K562 (cell line): ENCODE measurements around the gene CPED1. TPM values are rescaled to one million over a fixed set of nuclear protein-coding genes. Genes with fewer than 3 reads are reported as not detected.
A peak's percentile ranks its signal among the peaks of the same experiment; 100 is the strongest.

Experiments used
- BCL6 ChIP-seq: fragments of 250-450 bp; sonication (Bioruptor Pico); IDR thresholded peaks from 2 replicates; pipeline ENCODE4 v1.4.0; 2020
- BCLAF1 ChIP-seq, 2 experiments: fragments of 450-650 bp in 1 of 2; IDR thresholded peaks; 2 replicates each; pipeline ENCODE4 v1.6.1; 2011 to 2017; ENCODE audit warnings: low read depth in 2 of 2, antibody characterized with exemption in 1 of 2, borderline replicate concordance in 1 of 2, low read length in 1 of 2, mild to moderate bottlenecking in 1 of 2, mixed read lengths in 1 of 2; ENCODE audit not compliant: control insufficient read depth in 1 of 2
- CTCFL ChIP-seq: IDR thresholded peaks from 2 replicates; pipeline ENCODE4 v1.6.1; 2011; ENCODE audit warnings: borderline replicate concordance, low read depth, mild to moderate bottlenecking, moderate library complexity, low read length; ENCODE audit not compliant: insufficient read depth, poor library complexity, severe bottlenecking
- E2F6 ChIP-seq, 2 experiments: IDR thresholded peaks; 2 replicates each; pipeline ENCODE4 v1.6.1; 2011; ENCODE audit warnings: borderline replicate concordance in 1 of 2, control low read depth in 1 of 2, low read depth in 1 of 2, low read length in 1 of 2, mild to moderate bottlenecking in 1 of 2, mixed read lengths in 1 of 2, moderate library complexity in 1 of 2; ENCODE audit not compliant: insufficient read depth in 1 of 2, insufficient read length in 1 of 2, poor library complexity in 1 of 2, severe bottlenecking in 1 of 2; ENCODE audit errors: extremely low read depth in 1 of 2
- ELF1 ChIP-seq: fragments of 200-800 bp; sonication (Bioruptor generic); IDR thresholded peaks from 2 replicates; pipeline ENCODE4 v1.6.1; 2016; ENCODE audit warnings: missing genetic modification characterization, missing compliant biosample characterization
- EZH2 ChIP-seq: IDR thresholded peaks from 2 replicates; pipeline ENCODE4 v1.6.1; 2012; ENCODE audit warnings: low read depth, mild to moderate bottlenecking, inconsistent platforms, low read length, borderline replicate concordance
- LEF1 ChIP-seq: fragments of 450-650 bp; IDR thresholded peaks from 2 replicates; pipeline ENCODE4 v1.6.1; 2016; ENCODE audit warnings: mild to moderate bottlenecking
- POU5F1 ChIP-seq: fragments of 150-350 bp; IDR thresholded peaks from 2 replicates; pipeline ENCODE4 v1.6.1; 2014; ENCODE audit warnings: borderline replicate concordance, low read length, low read depth, mild to moderate bottlenecking; ENCODE audit not compliant: partially characterized antibody
- PREB ChIP-seq: sonication (generic); formaldehyde crosslinking; IDR thresholded peaks from 2 replicates; pipeline ENCODE4 v1.8.1; 2023; ENCODE audit warnings: mild to moderate bottlenecking, missing genetic modification reagents
- SNIP1 ChIP-seq: fragments of 450-650 bp; IDR thresholded peaks from 2 replicates; pipeline ENCODE4 v1.7.1; 2017; ENCODE audit warnings: low read depth, mild to moderate bottlenecking
- ZBTB34 ChIP-seq: fragments of 250-450 bp; sonication (Bioruptor Pico); IDR thresholded peaks from 2 replicates; pipeline ENCODE4 v1.8.0; 2021; ENCODE audit warnings: mild to moderate bottlenecking, moderate library complexity
- ZNF431 ChIP-seq: sonication (generic); formaldehyde crosslinking; IDR thresholded peaks from 2 replicates; pipeline ENCODE4 v1.8.0; 2022; ENCODE audit warnings: mild to moderate bottlenecking, missing genetic modification reagents
- ZNF778 ChIP-seq: fragments of 450-650 bp; formaldehyde crosslinking; IDR thresholded peaks from 2 replicates; pipeline ENCODE4 v1.4.0; 2020; ENCODE audit warnings: mild to moderate bottlenecking, moderate library complexity
- polyA plus RNA-seq, 8 experiments: library from polyadenylated mRNA; depleted of rRNA in 4 of 8; stranded (reverse) in 5 of 8; unstranded in 3 of 8; fragments of >200 nt; fragmentation: Nextera tagmentation in 2 of 8; fragmentation: Illumina TruSeq in 1 of 8; extraction: Ambion mirVana in 2 of 8; extraction: Trizol in 1 of 8; gene quantifications; 2 replicates each; pipeline versions ENCODE4 v1.2.1 to v1.2.3, GENCODE V29; 2011 to 2014; ENCODE audit warnings: inconsistent platforms in 1 of 8, missing spikeins in 1 of 8
- total RNA-seq, 7 experiments: library from RNA; depleted of rRNA in 6 of 7; stranded (reverse); fragments of >200 nt in 6 of 7; fragmentation: Illumina TruSeq in 2 of 7; extraction: Trizol in 2 of 7; gene quantifications; 2 replicates each; pipeline versions ENCODE4 v1.2.1 to v1.2.3, GENCODE V29; 2011 to 2021; ENCODE audit warnings: low replicate concordance in 1 of 7
- TF ChIP-seq, protein P1 (sequence below): fragments of 450-650 bp; conservative IDR thresholded peaks from 2 replicates; pipeline ENCODE4 v1.6.1; 2016; ENCODE audit warnings: missing genetic modification characterization, low read depth, mild to moderate bottlenecking, missing compliant biosample characterization, moderate library complexity

CPED1 gene
- total and polyA plus RNA-seq, 9 of the 15 experiments (the other 6 are each of a cell fraction or from before 2014, with no cell fraction given): 195 to 393 (median 290) TPM

DNA sequence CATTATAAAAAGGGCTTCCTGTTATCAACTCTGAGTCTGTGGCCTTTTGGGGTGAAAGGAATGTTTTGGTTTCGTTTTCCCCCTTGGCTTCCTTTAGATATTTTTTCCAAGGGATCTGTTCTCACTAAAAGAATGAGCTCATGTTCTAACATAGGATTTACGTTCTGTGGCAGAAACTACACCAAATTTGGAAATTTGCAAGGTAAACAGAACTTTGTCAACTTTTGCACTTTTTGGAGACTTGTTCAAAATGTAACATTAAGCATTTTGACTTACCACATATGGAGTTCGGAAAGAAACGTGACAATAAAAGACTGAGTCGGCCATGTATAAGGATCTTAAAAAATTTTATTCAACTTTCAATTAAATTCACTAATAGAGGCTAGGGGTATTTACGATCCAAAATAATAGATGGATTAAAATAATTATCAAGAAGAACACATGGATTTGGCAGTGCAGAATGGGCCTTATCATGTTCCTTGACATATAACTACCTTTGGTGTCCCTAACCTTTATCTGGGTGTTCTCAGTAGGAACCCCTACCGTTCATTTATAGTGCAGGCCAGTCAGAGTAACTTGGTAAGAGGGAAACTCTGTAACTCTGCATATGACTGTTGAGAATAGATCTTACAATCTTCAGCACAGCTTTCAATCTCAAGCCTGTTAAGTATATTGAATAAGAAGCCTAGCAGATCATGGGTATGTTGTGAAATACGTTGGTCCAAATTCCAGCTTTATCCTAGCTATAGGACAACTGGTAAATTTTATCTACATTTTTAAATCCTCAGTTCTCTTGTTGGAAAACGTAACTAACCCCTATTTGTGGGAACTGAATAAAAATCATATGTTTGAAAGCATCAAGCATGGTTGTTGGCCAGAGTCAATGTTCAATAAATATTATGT lies 11.8 kb downstream of the CPED1 start (continued):
- TF ChIP-seq ZBTB34 (CRISPR knock-in tag): no peak
- no peak for TF ChIP-seq CTCFL
- no peak for TF ChIP-seq BCLAF1 (IDR thresholded peaks at IDR 0.05; ENCODE audit: borderline replicate concordance in 1 of 2, control insufficient read depth in 1 of 2, low read depth in 2 of 2, low read length in 1 of 2)
- TF ChIP-seq, protein P1, sequence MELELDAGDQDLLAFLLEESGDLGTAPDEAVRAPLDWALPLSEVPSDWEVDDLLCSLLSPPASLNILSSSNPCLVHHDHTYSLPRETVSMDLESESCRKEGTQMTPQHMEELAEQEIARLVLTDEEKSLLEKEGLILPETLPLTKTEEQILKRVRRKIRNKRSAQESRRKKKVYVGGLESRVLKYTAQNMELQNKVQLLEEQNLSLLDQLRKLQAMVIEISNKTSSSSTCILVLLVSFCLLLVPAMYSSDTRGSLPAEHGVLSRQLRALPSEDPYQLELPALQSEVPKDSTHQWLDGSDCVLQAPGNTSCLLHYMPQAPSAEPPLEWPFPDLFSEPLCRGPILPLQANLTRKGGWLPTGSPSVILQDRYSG (tag): no peak
- TF ChIP-seq LEF1: 0 out of 2 replicates have a peak, but pooled peaks have one; percentile 66
- no peak for TF ChIP-seq ZNF431 (CRISPR knock-in tag)
- TF ChIP-seq ELF1 (tag): 0 out of 2 replicates have a peak, but pooled peaks have one; percentile 31
- TF ChIP-seq BCL6 (CRISPR knock-in tag): no peak
- TF ChIP-seq POU5F1: no peak
- TF ChIP-seq SNIP1: no peak
- TF ChIP-seq PREB (CRISPR knock-in tag): no peak
- no peak for TF ChIP-seq E2F6 (IDR thresholded peaks at IDR 0.05; ENCODE audit: borderline replicate concordance in 1 of 2, extremely low read depth in 1 of 2, insufficient read depth in 1 of 2, insufficient read length in 1 of 2, low read depth in 1 of 2, low read length in 1 of 2, poor library complexity in 1 of 2, severe bottlenecking in 1 of 2)
- no peak for TF ChIP-seq ZNF778
- no peak for TF ChIP-seq EZH2
